Activated naive CD4-positive, alpha-beta T cell treated with Interleukin-2 at 50 U/mL for 16 hours (primary cell): ENCODE data around the gene NT5DC4.
A peak's percentile ranks its signal among the peaks of the same experiment; 100 is the strongest.

Source experiments
- DNase-seq: peaks from one replicate; pipeline ENCODE4 v3.0.0-alpha.2; 2020

Gene NT5DC4

DNA sequence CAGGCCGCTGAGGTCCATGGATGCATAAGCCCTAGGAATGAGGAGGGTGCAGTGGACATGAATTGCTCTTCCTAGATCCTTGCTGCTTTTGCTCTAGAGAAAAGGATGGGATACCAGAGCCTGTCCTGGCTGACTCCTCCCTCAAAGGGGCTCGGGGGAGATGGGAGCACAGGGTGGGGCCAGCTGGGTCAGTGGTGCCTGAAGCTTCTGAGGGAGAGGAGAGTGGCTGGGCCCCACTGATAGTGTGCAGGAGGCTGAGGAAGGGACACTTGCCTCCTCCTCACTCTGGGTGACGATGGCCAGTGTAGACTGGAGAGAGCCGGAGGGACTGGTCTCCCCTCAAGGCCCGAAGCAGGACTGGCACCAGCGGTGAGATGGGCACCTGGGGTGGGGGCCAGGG is at the start of gene NT5DC4:
TSS of gene NT5DC4 (plus strand) at position 236 of the 400 bp plus-strand sequence. CDS start at position 296, 60 bp downstream.
- no peak for DNase-seq

DNA sequence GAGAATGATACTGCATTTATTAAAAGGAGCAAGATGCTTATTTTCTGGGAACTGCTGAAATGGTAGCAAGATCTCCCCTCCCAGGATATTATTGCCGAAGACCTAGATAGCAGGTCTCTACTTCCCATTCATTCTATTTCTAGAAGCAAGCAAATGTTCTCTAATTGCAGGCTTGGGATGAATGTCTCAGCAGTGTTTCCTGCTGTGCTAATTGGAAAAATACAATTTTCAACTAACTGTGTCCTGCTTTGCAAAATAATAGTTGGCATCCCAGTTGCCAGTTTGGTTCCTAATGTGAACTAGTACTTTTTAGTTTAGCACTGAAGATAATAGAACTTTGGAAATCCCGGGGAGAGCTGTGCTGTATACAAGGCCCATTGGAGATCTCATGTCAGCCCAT is 49.0 kb upstream of the NT5DC4 start:
- DNase-seq: no peak

DNA sequence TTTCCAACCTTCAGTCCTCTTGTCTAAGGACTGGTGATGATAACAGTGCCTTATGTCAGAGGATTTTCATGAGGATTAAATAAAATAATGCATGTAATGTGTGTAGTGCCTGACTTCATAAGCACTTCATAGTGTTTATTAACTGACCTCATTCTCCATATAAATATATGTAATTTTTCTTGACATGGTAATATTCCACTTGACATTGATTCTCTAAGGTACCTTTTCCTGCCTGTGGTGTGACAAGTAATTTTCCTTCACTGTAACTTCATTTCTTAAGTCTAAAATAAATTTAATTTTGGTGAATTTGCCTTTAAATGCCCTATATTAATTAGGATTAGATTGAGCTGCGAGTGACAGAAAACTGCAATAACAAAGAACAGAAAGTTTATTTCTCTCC is 47.8 kb upstream of the NT5DC4 start:
- no peak for DNase-seq

DNA sequence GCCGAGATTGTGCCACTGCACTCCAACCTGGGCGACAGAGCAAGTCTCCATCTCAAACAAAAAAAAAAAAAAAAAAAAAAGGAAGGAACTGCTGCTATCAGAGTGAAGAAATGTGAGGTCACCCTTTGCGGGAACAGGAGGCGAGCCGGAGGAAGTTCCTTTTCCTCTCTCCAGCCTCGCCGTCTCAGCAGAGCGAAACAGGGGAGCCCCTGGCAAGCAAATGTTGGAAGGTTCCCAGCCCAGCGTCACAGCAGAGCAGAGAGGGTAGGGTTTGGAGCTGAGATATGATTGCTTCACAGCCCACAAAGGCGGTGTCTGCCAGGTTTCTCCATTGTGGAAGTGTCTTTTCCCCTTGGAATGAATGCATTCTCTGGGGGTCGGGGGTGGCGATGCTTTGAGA is 46.6 kb upstream of the NT5DC4 start:
- no peak for DNase-seq

DNA sequence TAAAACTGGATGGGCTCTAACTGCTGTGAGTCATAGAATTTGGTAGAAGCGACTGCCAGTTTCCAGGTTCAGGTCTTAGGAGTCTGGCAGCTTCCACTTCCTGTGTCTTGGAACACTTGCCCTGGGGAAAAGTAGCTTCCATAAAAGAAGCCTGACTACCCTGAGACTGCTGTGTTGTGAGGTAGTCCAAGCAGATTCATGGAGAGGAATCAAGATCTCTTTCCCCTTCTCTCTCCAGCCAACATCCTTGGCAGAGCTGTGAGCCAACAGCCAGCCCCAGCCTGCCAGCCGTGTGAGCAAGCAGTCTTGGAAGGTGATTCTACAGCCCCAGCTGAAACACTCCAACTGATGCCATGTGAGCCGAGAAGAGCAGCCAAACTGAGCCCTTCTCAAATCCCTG is 41.3 kb upstream of the NT5DC4 start:
- no peak for DNase-seq

DNA sequence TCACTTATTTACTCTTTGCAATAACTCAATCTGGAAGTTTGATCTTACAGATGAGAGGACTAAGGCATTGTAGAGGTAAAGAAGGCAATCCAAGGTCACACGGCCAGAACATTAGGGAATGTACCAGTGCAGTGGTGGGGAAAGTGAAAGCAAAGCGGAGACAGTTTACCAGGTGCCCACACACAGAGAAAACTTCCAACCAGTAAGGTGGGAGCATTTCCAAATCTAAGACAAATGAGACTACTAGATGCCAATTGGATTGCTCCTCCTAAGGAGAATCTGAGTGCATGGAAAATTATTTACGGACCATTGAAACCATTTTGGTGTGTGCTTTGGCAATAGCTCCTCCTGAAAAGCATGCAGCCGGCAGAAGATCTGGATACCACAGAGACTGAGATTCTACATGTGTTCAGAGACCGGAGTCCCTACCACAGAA is 40.1 kb upstream of the NT5DC4 start:
- DNase-seq: no peak

DNA sequence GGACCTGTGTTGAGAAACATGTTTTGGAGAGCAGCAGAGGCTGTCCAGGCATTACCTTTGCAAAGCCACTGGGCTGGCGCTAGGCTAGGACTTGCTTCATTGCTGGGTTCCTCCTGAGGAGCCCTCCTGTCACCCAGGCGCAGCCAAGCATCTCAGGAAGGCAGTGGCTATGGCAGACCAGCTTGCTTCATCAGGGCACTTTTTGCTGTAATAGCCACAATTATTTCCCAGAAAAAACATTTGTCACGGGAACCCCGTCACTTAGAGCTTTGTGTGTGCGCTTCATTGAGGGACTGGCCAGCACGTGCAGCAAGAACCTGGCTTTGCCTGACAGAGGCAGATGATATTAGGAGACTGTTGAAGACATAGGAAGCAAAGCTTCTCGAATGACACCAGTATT is 38.7 kb upstream of the NT5DC4 start:
- no peak for DNase-seq

DNA sequence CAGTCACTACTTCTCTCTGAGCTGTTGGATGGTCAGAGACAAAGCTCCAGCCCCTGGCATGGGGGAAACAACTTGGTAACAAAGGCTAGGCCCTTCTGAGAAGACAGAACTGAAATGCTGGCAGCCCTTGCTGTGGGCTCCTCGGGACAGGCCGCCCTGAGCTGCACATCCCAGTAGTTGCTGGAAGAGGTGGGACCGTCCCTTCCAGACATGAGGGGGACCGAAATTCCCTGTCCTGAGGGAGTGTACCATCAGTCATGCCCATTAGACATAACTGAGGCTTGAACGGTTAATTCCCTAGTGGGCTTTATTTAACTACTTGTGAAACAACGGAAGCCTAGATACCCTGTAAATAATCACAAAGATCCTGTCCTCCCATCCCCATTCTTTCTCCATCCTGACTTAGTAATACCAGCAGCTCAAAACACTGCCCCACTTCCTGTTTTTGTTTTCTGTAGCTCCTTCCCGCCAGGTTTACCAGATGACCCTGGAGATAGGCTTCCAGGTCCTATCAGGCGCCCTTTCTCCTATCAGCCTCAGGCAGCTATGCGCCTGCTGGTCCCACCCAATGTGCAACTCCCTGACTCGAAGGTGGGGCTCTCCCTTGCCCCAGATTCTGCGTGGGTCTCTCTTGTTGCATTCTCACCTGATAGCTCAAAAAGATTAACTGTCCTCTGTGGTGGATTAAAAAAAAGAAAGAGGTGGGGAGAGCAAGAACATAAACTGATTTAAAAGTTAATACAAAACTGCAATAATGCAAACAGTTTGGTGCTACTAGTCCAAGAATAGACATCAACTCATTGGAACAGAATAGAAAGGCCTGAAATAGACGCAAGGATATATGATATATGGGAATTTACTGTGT is 37.0 kb upstream of the NT5DC4 start:
- DNase-seq: no peak

DNA sequence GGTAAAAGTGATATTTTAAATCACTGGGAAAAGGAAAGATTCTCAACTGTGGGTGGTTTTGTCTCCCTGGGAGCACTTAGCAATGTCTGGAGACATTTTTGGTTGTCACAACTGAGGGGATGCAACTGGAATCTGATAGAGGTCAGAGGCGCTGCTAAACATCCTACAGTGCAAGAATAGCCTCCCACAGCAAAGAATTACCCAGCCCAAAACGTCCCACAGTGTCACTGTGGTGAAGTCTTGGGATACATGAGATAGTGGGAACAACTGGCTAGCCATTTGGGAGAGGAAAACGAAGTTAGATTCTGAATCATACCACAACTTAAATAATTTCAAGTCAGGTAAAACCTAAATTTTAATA is 36.4 kb upstream of the NT5DC4 start:
- DNase-seq: no peak

DNA sequence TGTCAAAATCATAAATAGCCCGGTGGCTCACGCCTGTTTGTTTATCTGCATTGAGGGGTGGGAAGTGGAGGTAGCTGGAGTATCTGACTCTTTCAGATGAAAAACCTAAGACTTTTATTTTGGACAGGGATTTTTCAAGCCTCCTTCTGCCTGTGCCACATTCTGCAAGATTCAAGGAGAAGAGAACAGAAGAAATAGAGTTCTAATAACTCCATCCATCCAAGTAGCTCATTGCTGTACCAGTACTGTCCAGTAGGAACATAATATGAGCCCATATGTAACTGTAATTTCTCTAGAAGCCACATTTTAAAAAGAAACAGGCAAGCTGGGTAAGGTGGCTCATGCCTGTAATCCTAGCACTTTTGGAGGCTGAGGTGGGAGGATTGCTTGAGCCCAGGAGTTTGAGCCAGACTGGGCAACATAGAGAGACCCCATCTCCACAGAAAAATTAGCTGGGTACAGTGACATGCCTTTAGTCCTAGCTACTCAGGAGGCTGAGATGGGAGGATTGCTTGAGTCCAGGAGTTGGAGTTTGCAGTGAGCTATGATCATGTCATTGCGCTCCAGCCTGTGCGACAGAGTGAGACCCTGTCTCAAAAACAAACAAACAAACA is 35.4 kb upstream of the NT5DC4 start:
- no peak for DNase-seq

DNA sequence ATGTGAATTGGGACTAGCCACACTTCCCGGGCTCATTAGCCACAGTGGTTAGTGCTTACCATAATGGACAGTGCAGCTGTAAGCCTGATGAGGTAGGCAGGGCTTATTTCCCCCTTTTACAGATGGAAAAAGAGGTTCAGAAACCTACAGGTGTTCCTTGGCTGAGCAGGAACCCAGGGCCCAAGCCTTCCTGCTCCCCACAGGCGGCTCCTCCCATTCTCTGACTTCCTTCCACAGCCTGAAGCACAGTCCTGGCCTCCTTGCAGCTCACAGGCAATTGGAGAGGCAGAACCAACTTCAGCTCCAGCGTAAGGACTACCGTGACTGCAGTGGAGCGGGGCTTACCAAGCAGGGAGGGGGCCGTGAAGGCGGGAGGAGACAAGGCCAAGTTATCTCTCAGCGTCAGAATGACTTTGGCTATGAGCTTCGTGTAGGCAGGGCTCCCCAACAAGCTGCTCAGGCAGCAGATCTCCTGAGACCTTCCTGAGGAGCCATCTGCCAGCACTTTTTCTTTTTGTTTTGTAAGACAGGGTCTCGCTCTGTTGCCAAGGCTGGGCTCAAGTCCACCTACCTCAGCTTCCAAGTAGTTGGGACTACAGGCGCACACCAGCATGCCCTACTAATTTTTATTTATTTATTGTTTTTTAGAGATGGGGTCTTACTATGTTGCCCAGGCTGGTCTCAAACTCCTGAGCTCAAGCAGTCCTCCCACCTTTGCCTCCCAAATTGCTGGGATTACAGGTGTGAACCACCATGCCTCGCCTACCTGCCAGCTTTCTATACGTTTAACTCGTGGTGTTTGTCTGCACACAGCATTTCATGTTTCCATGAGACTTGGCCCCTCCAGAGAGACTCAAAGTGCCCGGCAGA is 34.2 kb upstream of the NT5DC4 start:
- no peak for DNase-seq

DNA sequence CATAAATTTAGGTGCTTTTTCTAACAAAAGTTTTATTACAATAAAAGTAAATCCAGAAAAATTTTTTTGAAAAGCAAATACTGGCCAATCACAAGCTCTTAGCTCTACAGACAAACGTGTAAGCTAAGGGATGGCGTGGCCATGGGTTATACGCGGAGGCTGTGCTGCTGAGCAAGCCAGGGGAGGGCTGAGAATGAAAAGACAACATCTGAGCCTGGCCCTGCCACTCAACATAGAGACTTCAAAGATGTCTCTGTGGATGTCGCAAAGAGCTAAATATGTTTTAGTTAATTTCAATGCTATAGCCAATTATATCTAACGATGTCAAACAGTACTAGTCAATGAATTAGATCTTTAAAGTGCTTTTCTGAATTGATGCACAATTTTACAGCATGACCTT is 33.3 kb upstream of the NT5DC4 start:
- DNase-seq: no peak

DNA sequence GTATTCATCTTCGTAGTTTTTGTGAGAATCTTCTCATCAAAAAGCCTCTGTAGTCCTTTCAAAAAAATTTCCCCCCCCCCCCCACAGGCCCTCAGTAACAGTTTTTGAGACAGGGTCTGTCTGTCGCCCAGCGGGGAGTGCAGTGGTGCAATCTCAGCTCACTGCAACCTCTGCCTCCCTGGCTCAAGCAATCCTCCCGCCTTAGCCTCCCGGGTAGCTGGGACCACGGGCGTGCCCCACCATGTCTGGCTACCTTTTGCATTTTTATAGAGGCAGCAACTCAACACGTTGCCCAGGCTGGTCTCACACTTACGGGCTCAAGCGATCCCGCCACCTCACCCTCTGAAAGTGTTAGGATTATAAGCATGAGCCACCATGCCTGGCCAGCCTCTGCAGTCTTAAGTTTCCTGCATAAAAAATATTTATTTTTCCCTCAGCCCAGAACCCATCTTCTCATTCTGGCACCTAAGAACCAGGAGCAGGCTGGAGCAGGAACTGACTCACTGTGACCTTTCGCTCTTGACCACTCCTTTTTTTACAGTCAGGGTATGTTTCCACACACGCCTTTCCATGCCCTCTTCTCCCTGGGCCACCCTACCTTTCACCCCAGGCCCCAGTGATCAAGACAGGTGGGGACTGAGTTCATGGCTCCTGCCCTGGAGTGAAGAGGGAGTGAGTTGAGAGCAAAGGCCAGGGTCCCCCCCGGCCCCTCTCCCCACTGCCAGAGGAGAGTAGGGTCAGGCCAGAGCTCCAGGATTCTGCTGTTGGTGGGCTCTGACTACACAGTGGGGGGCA is 32.5 kb upstream of the NT5DC4 start:
- no peak for DNase-seq

DNA sequence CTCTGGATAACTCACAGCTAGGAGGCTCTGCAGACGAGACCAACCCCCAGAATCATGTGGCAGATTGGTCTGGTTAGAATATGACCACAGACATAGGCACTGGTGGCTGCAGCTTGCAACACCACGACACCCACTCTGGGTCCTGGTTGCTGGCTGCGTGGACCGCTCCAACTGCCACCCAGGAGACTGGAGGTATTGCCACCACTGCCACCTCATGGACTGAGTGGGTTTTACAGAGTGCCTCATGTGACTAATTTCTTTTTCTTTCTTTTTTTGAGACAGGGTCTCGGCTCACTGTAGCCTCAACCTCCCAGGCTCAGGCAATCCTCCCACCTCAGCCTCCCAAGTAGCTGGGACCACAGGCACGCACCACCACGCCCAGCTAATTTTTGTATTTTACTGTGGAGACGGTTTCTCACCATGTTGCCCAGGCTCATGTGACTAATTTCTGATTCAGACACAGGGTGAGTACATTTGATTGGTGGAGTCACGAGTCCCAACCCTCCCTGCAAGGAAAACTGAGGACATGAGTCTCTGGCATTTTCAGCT is 29.9 kb upstream of the NT5DC4 start:
- peak; percentile 67 for DNase-seq

DNA sequence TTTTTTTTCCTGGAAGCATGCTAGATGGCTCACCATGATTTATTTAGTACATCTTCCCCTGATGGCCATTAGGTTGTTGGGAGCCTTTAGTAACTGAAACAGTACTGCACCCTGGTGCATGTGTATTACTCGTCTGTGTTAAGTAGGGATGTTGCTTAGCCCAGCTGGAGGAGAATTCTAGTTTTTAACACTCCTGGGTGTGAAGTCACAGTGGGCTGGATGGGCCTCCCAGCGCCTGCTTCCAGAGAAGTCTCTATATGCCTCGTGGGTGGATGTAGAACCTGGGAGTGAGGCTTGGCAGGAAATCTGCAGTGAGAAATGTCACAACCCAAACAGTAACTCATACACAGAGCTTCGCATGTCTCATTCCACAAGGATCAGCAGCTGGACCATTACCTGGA is 28.9 kb upstream of the NT5DC4 start:
- DNase-seq: no peak

DNA sequence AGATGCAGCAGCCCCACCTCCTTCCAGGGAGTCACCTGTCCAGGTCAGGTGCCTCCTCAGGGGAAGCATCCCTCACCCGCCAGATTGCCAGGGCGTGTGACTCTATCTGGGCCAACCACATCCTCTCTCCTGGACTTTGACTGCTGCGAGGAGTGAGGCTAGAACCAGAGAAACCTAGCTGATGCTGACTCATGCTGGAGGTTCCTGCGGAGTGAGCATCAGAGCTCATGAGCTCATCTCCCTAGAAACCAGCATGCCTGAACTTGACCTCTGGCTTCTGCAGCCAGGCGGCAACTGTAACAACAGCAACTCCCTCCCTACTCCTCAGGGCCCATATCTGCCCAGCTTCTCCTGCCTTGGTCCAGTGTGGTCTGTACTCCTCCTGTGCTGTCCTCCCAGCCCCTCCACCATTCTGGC is 28.3 kb upstream of the NT5DC4 start:
- peak; percentile 54 for DNase-seq

DNA sequence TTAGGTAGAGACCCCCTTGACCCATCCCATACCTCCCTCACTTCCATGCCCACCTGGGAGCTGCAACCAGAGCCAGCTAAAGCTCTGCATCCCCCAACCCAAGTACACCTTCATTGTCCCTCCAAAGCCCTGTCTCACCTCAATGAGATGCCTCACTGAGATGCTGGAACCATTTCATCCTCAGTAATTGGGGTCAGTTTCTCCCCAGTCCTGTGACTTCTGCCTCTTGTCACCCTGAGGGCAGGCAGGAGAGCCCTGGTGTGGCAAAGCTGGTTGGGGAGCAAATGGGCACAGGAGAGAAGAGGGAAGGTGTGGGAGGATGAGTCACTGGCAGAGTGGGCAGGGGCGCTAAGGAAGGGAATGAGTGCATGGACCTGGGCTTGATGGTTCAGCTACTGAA is 27.9 kb upstream of the NT5DC4 start:
- peak; percentile 62 for DNase-seq

DNA sequence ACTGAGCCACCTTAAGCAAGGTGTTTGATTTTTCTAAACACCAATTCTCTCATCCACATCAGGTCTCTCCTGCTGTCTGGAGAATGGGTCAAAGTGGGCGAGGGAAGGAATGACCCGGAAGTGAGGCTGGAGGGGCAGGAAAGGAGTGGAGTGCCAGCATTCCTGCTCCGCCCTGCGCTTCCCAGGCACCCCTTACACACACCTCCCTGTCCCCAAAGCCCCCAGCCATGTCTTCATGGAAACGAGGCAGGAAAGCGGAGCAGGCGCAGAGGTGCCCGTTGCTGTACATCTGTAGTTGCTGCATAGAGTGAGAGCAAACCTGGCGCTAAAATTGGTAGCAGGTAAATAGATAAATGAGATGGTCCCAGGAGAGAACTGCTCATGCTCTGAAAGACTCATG is 27.2 kb upstream of the NT5DC4 start:
- no peak for DNase-seq

DNA sequence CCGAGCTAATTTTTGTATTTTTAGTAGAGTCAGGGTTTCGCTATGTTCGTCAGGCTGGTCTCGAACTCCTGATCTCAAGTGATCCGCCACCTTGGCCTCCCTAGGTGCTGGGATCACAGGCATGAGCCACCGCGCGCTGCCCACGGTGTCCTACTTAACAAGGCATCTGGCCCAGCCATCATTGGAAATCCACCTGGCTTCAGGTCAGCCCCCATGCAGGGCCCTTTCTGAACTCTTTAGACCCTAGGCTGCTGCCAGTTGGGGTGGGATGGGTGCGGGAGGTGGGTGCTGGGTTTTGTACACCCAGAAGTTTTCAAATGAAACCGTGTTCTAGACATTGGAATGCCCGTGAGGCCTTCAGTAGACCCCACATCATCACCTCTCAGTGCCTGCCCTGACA is 26.6 kb upstream of the NT5DC4 start:
- no peak for DNase-seq

DNA sequence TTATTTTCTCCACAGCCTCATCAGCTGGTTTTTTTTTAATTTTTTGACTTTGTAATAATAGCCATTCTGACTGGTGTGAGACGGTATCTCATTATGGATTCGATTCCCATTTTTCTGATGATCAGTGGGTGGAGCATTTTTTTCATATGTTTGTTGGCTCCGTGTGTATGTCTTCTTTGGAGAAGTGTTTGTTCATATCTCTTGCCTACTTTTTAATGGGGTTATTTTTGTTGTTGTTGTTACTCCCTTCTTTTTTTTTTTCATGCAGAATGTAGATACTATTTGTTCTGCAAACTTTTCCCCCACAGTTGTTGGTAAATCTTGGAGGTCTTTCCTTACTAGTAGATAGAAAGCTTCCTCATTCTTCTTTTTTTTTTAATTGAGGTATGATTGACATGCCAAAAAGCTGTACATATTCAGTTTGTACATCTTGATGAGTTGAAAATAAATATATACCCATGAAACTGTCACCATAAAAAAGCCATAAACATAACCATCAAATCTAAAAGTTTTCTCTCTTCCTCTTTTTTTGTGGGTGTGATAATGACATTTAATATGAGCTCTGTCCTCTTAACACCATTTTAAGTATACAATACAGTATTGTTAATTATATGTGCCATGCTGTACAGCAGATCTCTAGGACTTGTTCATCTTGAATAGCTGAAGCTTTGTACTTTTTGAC is 21.8 kb upstream of the NT5DC4 start:
- no peak for DNase-seq

DNA sequence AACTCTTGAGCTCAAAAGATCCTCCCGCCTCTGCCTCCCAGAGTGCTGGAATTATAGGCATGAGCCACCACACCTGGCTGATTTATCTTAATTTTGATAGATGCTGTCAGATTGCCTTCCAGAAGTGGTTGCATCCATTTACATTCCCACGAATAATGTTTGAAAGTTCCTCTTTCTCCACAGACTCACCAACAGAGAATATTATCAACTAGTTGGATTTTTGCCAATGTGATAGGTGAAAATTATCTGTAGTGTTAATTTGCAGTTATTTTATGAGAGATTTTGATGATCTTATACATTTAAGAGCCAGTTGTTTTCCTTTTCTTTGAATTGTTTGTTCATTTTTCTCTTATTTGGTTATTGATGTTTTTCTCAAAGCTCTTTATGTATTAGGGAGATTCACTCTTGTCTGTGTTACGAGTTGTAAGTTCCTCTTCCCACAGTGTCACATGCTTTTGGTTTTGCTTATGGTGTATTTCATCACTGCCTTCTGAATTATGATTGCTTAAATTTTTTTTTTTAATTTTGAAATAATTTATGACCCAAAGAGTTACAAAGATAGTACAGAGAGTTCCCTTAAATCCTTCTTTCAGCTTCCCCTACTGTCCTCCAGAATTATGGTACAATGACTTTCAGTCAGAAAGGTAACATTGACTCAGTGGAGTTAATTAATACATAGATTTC is 20.7 kb upstream of the NT5DC4 start:
- no peak for DNase-seq
